ENCODE measurements around the gene CHMP2B. TPM values are rescaled to one million over a fixed set of nuclear protein-coding genes. Genes with fewer than 3 reads are reported as not detected.

The CHMP2B gene
- total and polyA plus RNA-seq, 2 donors from 2014 or later = 31.7 to 37.8 TPM

- H3K9ac ChIP-seq (ENCODE audit: low read length in 3 of 3) = no peak overlapping the region
- no peaks in the 10 kb centered on the region for H3K36me3 ChIP-seq (ENCODE audit: control insufficient read depth in 2 of 3, insufficient read depth in 3 of 3, low read length in 3 of 3)
- no peak for DNase-seq
- intact Hi-C loops (cut with DNase I) = no loop called here
- TF ChIP-seq CTCF (IDR thresholded peaks at IDR 0.05; ENCODE audit: borderline replicate concordance, extremely low read depth, insufficient read depth) = no peak
- FAIRE-seq = no peak
- no peaks in the 10 kb centered on the region for H3K4me1 ChIP-seq (ENCODE audit: control insufficient read depth in 2 of 3, insufficient read depth in 2 of 3, low read depth in 1 of 3, low read length in 3 of 3)
- H3K27ac ChIP-seq (ENCODE audit: low read depth in 2 of 2, low read length in 2 of 2) = no peak overlapping the region
- H3K9me3 ChIP-seq (ENCODE audit: control insufficient read depth in 2 of 3, insufficient read depth in 1 of 3, low read length in 3 of 3) = no peaks in the 10 kb centered on the region
- no peak overlapping the region for H3K4me3 ChIP-seq (ENCODE audit: low read length in 3 of 3)
- H3K27me3 ChIP-seq (ENCODE audit: control insufficient read depth, insufficient read depth, low read length) = no peaks in the 10 kb centered on the region
Measured at GRCh38 chr3:87196879-87197278, 30.2 kb upstream of the CHMP2B start.

- Histone ChIP-seq H3K4me1 (ENCODE audit: control insufficient read depth in 2 of 3, insufficient read depth in 2 of 3, low read depth in 1 of 3, low read length in 3 of 3) (no peaks in the 10 kb centered on the region), H3K27me3 (ENCODE audit: control insufficient read depth, insufficient read depth, low read length) (no peaks in the 10 kb centered on the region), H3K9me3 (ENCODE audit: control insufficient read depth in 2 of 3, insufficient read depth in 1 of 3, low read length in 3 of 3) (no peaks in the 10 kb centered on the region), H3K9ac (ENCODE audit: low read length in 3 of 3) (no peak overlapping the region), H3K4me3 (ENCODE audit: low read length in 3 of 3) (no peak overlapping the region), H3K36me3 (ENCODE audit: control insufficient read depth in 2 of 3, insufficient read depth in 3 of 3, low read length in 3 of 3) (no peaks in the 10 kb centered on the region), H3K27ac (ENCODE audit: low read depth in 2 of 2, low read length in 2 of 2) (no peak overlapping the region)
- DNase-seq (no peak), FAIRE-seq (no peak)
- intact Hi-C loops (cut with DNase I) = no loop called here
- no peak for TF ChIP-seq CTCF (IDR thresholded peaks at IDR 0.05; ENCODE audit: borderline replicate concordance, extremely low read depth, insufficient read depth)
Measured at GRCh38 chr3:87197531-87197930, 29.6 kb upstream of the CHMP2B start.

GRCh38 chr3:87198774-87199173 is 28.3 kb upstream of the CHMP2B start:
- DNase-seq (no peak), FAIRE-seq (no peak)
- H3K4me1 ChIP-seq (ENCODE audit: control insufficient read depth in 2 of 3, insufficient read depth in 2 of 3, low read depth in 1 of 3, low read length in 3 of 3) = no peaks in the 10 kb centered on the region

More at GRCh38 chr3:87198774-87199173, 28.3 kb upstream of the CHMP2B start:
- Histone ChIP-seq H3K27ac (ENCODE audit: low read depth in 2 of 2, low read length in 2 of 2) (no peak overlapping the region), H3K9ac (ENCODE audit: low read length in 3 of 3) (no peak overlapping the region), H3K36me3 (ENCODE audit: control insufficient read depth in 2 of 3, insufficient read depth in 3 of 3, low read length in 3 of 3) (no peaks in the 10 kb centered on the region), H3K9me3 (ENCODE audit: control insufficient read depth in 2 of 3, insufficient read depth in 1 of 3, low read length in 3 of 3) (no peaks in the 10 kb centered on the region), H3K4me3 (ENCODE audit: low read length in 3 of 3) (no peak overlapping the region), H3K27me3 (ENCODE audit: control insufficient read depth, insufficient read depth, low read length) (no peaks in the 10 kb centered on the region)
- no peak for TF ChIP-seq CTCF (IDR thresholded peaks at IDR 0.05; ENCODE audit: borderline replicate concordance, extremely low read depth, insufficient read depth)
- intact Hi-C loops (cut with DNase I) = no loop called here

Data from kidney (tissue), 14 donors.